GM12878 (cell line): ENCODE data around the gene DGLUCY. TPM values are rescaled to one million over a fixed set of nuclear protein-coding genes. Genes with fewer than 3 reads are reported as not detected.

Source experiments
- ATAC-seq: fragments of 200-7000 bp; cut with Tn5 transposase; 3 replicates; pipeline ENCODE4 v1.9.1; 2020; ENCODE audit warnings: mild to moderate bottlenecking, moderate library complexity
- BruUV-seq: library from RNA; stranded (reverse); fragments of 400-500 nt; replicated peaks from 2 replicates; lab custom pipeline; 2021; lab: Mats Ljungman, UMichigan
- CTCF ChIA-PET: fragments of 300-600 bp; sonication (Branson Sonifier 250); formaldehyde crosslinking; extraction: SDS; loops from one replicate; lab custom pipeline; 2021; ENCODE audit warnings: inconsistent platforms; lab: Yijun Ruan, JAX
- POLR2A ChIA-PET: fragments of 350-600 bp; formaldehyde crosslinking; extraction: SDS; loops from one replicate; lab custom pipeline; 2021; ENCODE audit warnings: inconsistent platforms; lab: Charles Lee
- RAD21 ChIA-PET: fragments of 300-600 bp; sonication (Branson Sonifier 250); formaldehyde crosslinking; loops from one replicate; lab custom pipeline; 2023; ENCODE audit warnings: antibody characterized with exemption; ENCODE audit not compliant: unreplicated experiment; lab: Charles Lee
- SMC1A ChIA-PET: fragments of 300-600 bp; sonication (Branson Sonifier 250); formaldehyde crosslinking; loops from one replicate; lab custom pipeline; 2023; ENCODE audit not compliant: unreplicated experiment, uncharacterized antibody; lab: Charles Lee
- DNase-seq: peaks from one replicate; pipeline ENCODE4 v3.0.0-alpha.2; 2011; ENCODE audit warnings: low read depth, low spot score
- FAIRE-seq: peaks from 3 replicates; lab custom pipeline; 2011; peaks lifted over from hg19 to GRCh38; lab: Jason Lieb, UNC
- H2AFZ ChIP-seq: 2 replicates; pipeline ENCODE4 v1.6.0; 2011; ENCODE audit warnings: low read depth, low read length, control low read depth; ENCODE audit not compliant: control insufficient read depth
- H3K27ac ChIP-seq: 2 replicates; pipeline ENCODE4 v1.5.1; 2011; ENCODE audit warnings: control low read depth; ENCODE audit not compliant: control insufficient read depth, insufficient read depth
- H3K27me3 ChIP-seq, 2 experiments: replicated peaks in 1 of 2; 2 replicates each; pipeline versions ENCODE4 v1.6.0 to v1.6.1; 2011; ENCODE audit warnings: low read length in 1 of 2; ENCODE audit not compliant: control insufficient read depth in 2 of 2, insufficient read depth in 2 of 2
- H3K36me3 ChIP-seq, 2 experiments: 2 replicates each; pipeline ENCODE4 v1.5.1; 2011; ENCODE audit warnings: low read length in 1 of 2; ENCODE audit not compliant: control insufficient read depth in 2 of 2, insufficient read depth in 2 of 2
- H3K4me1 ChIP-seq: 2 replicates; pipeline ENCODE4 v1.6.1; 2011; ENCODE audit warnings: mild to moderate bottlenecking, low read length, moderate library complexity, mixed read lengths; ENCODE audit not compliant: control insufficient read depth, insufficient read depth
- H3K4me2 ChIP-seq: 2 replicates; pipeline ENCODE4 v1.6.0; 2011; ENCODE audit warnings: control low read depth; ENCODE audit not compliant: control insufficient read depth, insufficient read depth
- H3K4me3 ChIP-seq: fragments of 200-600 bp; sonication (generic); 2 replicates; pipeline ENCODE4 v1.5.1; 2016
- H3K79me2 ChIP-seq: 2 replicates; pipeline ENCODE4 v1.6.0; 2011; ENCODE audit warnings: low read length; ENCODE audit not compliant: control insufficient read depth, insufficient read depth
- H3K9ac ChIP-seq: 2 replicates; pipeline ENCODE4 v1.8.0; 2011; ENCODE audit warnings: low read length, control low read depth, mixed read lengths; ENCODE audit not compliant: control insufficient read depth, insufficient read depth
- H3K9me3 ChIP-seq: replicated peaks from 3 replicates; pipeline ENCODE4 v1.5.1; 2011; ENCODE audit warnings: mild to moderate bottlenecking, low read length; ENCODE audit not compliant: control insufficient read depth, insufficient read depth
- H4K20me1 ChIP-seq: 2 replicates; pipeline ENCODE4 v1.6.0; 2011; ENCODE audit not compliant: control insufficient read depth, insufficient read depth
- CBFB ChIP-seq: IDR thresholded peaks from 2 replicates; pipeline ENCODE4 v1.6.1; 2016; ENCODE audit warnings: antibody characterized with exemption, low read depth
- EGR1 ChIP-seq, 2 experiments: IDR thresholded peaks; 1 replicate in 1 of 2; 2 replicates in 1 of 2; pipeline ENCODE4 v1.6.1; 2011 to 2012; ENCODE audit warnings: low read depth in 2 of 2, low read length in 2 of 2, borderline replicate concordance in 1 of 2, mild to moderate bottlenecking in 1 of 2, moderate library complexity in 1 of 2
- ETV6 ChIP-seq, 2 experiments: fragments of 450-650 bp in 1 of 2; IDR thresholded peaks in 1 of 2; conservative IDR thresholded peaks in 1 of 2; 2 replicates each; pipeline ENCODE4 v1.6.1; 2014; ENCODE audit warnings: antibody characterized with exemption in 1 of 2, borderline replicate concordance in 1 of 2, low read depth in 1 of 2, mild to moderate bottlenecking in 1 of 2, moderate library complexity in 1 of 2
- LARP7 ChIP-seq: fragments of 450-650 bp; IDR thresholded peaks from 2 replicates; pipeline ENCODE4 v1.6.1; 2017; ENCODE audit warnings: mild to moderate bottlenecking
- MEF2A ChIP-seq: IDR thresholded peaks from 2 replicates; pipeline ENCODE4 v1.6.1; 2011; ENCODE audit warnings: low read depth, mild to moderate bottlenecking, low read length, moderate library complexity; ENCODE audit not compliant: insufficient read depth
- MTA2 ChIP-seq: fragments of 450-650 bp; IDR thresholded peaks from 2 replicates; pipeline ENCODE4 v1.6.1; 2016; ENCODE audit warnings: low read depth, mild to moderate bottlenecking, moderate library complexity
- NFIC ChIP-seq: IDR thresholded peaks from 2 replicates; pipeline ENCODE4 v1.6.1; 2012; ENCODE audit warnings: low read depth, mild to moderate bottlenecking, inconsistent platforms, low read length, moderate library complexity
- POLR2AphosphoS2 ChIP-seq: IDR thresholded peaks from 2 replicates; pipeline ENCODE4 v1.6.1; 2011; ENCODE audit warnings: low read depth, mild to moderate bottlenecking, low read length, improper control_type of control experiment, moderate library complexity
- POLR2AphosphoS5 ChIP-seq: IDR thresholded peaks from 2 replicates; pipeline ENCODE4 v1.6.1; 2011; ENCODE audit warnings: mild to moderate bottlenecking, low read length, inconsistent platforms
- POU2F2 ChIP-seq: IDR thresholded peaks from 3 replicates; pipeline ENCODE4 v1.6.1; 2011; ENCODE audit warnings: low read depth, mild to moderate bottlenecking, low read length, borderline replicate concordance
- STAT1 ChIP-seq: fragments of 450-650 bp; conservative IDR thresholded peaks from 2 replicates; pipeline ENCODE4 v1.6.1; 2014; ENCODE audit warnings: antibody characterized with exemption, mild to moderate bottlenecking
- TCF3 ChIP-seq: IDR thresholded peaks from 2 replicates; pipeline ENCODE4 v1.6.1; 2012; ENCODE audit warnings: low read depth, mild to moderate bottlenecking, low read length, borderline replicate concordance; ENCODE audit not compliant: insufficient read depth
- ZSCAN29 ChIP-seq: fragments of 450-650 bp; IDR thresholded peaks from 2 replicates; pipeline ENCODE4 v1.6.1; 2017; ENCODE audit warnings: mild to moderate bottlenecking, moderate library complexity
- WGBS: methylation state at CpG from one replicate; pipeline ENCODE4 v1.1.6; 2016; ENCODE audit warnings: low lambda C conversion rate; ENCODE audit not compliant: insufficient replicate concordance, insufficient coverage; ENCODE audit errors: missing lambda C conversion rate; 5-methylcytosine and 5-hydroxymethylcytosine counted together
- in situ Hi-C: fragments of 300-500 bp; cut with MboI; formaldehyde crosslinking; loops from 9 replicates; pipeline ENCODE4 v1.14.3; 2018; ENCODE audit warnings: mixed read lengths
- intact Hi-C: fragments of 100-400 bp; cut with micrococcal nuclease; formaldehyde crosslinking; loops from one replicate; pipeline ENCODE4 v1.14.2; 2022; ENCODE audit not compliant: unreplicated experiment
- polyA plus RNA-seq, 11 experiments: library from polyadenylated mRNA; depleted of rRNA in 4 of 11; unstranded in 6 of 11; stranded (reverse) in 5 of 11; fragments of >200 nt; fragmentation: Nextera tagmentation in 4 of 11; fragmentation: Illumina TruSeq in 1 of 11; extraction: Ambion mirVana in 4 of 11; extraction: Trizol in 1 of 11; gene quantifications; 1 replicate in 1 of 11; 2 replicates in 10 of 11; pipeline versions ENCODE4 v1.2.1 to v1.2.3, GENCODE V29; 2011 to 2016; ENCODE audit warnings: inconsistent platforms in 2 of 11, missing spikeins in 2 of 11, low read depth in 1 of 11
- total RNA-seq, 4 experiments: library from RNA; depleted of rRNA in 3 of 4; stranded (reverse); fragments of >200 nt in 3 of 4; fragmentation: Illumina TruSeq in 1 of 4; extraction: Trizol in 1 of 4; gene quantifications; 2 replicates each; pipeline versions ENCODE4 v1.2.1 to v1.2.3, GENCODE V29; 2013 to 2021
- TF ChIP-seq, protein P1 (sequence below): fragments of 450-650 bp; formaldehyde crosslinking; IDR thresholded peaks from 2 replicates; pipeline ENCODE4 v1.4.0; 2022; ENCODE audit warnings: mild to moderate bottlenecking, moderate library complexity
- TF ChIP-seq, protein P2 (sequence below): fragments of 450-650 bp; IDR thresholded peaks from 2 replicates; pipeline ENCODE4 v1.6.1; 2016; ENCODE audit warnings: mild to moderate bottlenecking, moderate library complexity, borderline replicate concordance

DGLUCY gene
- total and polyA plus RNA-seq, 10 of the 15 experiments (the other 5 are each of a cell fraction or from before 2014, with no cell fraction given), result 15.0 to 70.3 (median 55.1) TPM

DNA sequence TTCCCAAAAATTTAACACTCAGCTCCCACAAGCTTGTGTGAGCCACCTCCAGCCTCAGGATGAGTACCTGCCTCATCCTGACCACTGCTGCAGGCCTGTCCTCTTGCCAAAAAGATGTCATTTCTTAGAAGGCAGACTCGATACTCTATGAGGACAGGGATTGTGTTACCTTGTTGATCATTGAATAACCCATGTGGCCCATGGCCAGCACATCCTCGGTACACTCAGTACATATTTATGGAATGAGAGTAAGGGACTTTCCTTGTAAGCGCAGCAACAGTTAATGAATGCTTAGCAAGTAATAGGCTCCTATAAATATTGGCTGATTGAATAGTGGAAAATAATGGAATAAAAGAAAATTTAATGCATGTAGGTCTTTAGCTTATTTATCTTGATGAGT, 15.3 kb upstream of the DGLUCY start:
- Histone ChIP-seq H3K79me2 (no peaks in the 10 kb centered on the region), H3K9me3 (no peaks in the 10 kb centered on the region), H3K36me3 (no peaks in the 10 kb centered on the region), H3K4me2 (no peak overlapping the region), H2AFZ (no peak overlapping the region), H3K4me1 (no peaks in the 10 kb centered on the region), H4K20me1 (no peaks in the 10 kb centered on the region), H3K27ac (no peak overlapping the region), H3K4me3 (no peak overlapping the region), H3K27me3 (no peaks in the 10 kb centered on the region; a peak in 1 of 4 replicates), H3K9ac (no peak overlapping the region)
- SMC1A ChIA-PET, result interaction anchor here (1.0 to 3.3 kb wide), 7 partner anchors 9 to 196 kb away, joined by 3 to 11 read pairs (median 4); partner anchors contain the start of gene DGLUCY
- DNase-seq (no peak), FAIRE-seq (no peak), ATAC-seq (no peak)
- BruUV-seq, result no TSS peak
- POLR2A ChIA-PET, result interaction anchor here (0.6 to 2.0 kb wide), 3 partner anchors 9 to 77 kb away, joined by 3 to 13 read pairs (median 3); no protein-coding TSS in a partner anchor
- in situ Hi-C loops (no loop called here), intact Hi-C loops (no loop called here)
- 47% methylated on average over 3 of the region's 3 CpGs for WGBS
- CTCF ChIA-PET, result interaction anchor here (0.9 to 1.5 kb wide), 6 partner anchors 9 to 196 kb away, joined by 3 to 5 read pairs (median 4); no protein-coding TSS in a partner anchor
- RAD21 ChIA-PET, result interaction anchor here (1.0 to 1.2 kb wide), 2 partner anchors 16 to 37 kb away, joined by 3 to 5 read pairs; partner anchors contain the start of genes DGLUCY and RPS6KA5
- TF ChIP-seq POU2F2 (no peak), LARP7 (no peak), POLR2AphosphoS5 (no peak), POLR2AphosphoS2 (no peak), MEF2A (no peak), CBFB (no peak), ZSCAN29 (no peak), MTA2 (no peak), EGR1 (IDR thresholded peaks at IDR 0.05; ENCODE audit: borderline replicate concordance in 1 of 2, low read depth in 2 of 2, low read length in 2 of 2) (no peak), STAT1 (no peak), ETV6 (conservative IDR thresholded peaks at IDR 0.05 in 1 of 2, IDR thresholded peaks at IDR 0.05 in 1 of 2; ENCODE audit: borderline replicate concordance in 1 of 2, low read depth in 1 of 2) (no peak), TCF3 (no peak), NFIC (no peak)
- TF ChIP-seq, protein P1, sequence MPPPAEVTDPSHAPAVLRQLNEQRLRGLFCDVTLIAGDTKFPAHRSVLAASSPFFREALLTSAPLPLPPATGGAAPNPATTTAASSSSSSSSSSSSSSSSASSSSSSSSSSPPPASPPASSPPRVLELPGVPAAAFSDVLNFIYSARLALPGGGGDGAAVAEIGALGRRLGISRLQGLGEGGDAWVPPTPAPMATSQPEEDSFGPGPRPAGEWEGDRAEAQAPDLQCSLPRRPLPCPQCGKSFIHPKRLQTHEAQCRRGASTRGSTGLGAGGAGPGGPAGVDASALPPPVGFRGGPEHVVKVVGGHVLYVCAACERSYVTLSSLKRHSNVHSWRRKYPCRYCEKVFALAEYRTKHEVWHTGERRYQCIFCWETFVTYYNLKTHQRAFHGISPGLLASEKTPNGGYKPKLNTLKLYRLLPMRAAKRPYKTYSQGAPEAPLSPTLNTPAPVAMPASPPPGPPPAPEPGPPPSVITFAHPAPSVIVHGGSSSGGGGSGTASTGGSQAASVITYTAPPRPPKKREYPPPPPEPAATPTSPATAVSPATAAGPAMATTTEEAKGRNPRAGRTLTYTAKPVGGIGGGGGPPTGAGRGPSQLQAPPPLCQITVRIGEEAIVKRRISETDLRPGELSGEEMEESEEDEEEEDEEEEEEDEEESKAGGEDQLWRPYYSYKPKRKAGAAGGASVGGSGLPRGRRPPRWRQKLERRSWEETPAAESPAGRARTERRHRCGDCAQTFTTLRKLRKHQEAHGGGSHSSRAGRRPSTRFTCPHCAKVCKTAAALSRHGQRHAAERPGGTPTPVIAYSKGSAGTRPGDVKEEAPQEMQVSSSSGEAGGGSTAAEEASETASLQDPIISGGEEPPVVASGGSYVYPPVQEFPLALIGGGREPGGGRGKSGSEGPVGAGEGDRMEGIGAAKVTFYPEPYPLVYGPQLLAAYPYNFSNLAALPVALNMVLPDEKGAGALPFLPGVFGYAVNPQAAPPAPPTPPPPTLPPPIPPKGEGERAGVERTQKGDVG (CRISPR knock-in tag), result no peak
- TF ChIP-seq, protein P2, sequence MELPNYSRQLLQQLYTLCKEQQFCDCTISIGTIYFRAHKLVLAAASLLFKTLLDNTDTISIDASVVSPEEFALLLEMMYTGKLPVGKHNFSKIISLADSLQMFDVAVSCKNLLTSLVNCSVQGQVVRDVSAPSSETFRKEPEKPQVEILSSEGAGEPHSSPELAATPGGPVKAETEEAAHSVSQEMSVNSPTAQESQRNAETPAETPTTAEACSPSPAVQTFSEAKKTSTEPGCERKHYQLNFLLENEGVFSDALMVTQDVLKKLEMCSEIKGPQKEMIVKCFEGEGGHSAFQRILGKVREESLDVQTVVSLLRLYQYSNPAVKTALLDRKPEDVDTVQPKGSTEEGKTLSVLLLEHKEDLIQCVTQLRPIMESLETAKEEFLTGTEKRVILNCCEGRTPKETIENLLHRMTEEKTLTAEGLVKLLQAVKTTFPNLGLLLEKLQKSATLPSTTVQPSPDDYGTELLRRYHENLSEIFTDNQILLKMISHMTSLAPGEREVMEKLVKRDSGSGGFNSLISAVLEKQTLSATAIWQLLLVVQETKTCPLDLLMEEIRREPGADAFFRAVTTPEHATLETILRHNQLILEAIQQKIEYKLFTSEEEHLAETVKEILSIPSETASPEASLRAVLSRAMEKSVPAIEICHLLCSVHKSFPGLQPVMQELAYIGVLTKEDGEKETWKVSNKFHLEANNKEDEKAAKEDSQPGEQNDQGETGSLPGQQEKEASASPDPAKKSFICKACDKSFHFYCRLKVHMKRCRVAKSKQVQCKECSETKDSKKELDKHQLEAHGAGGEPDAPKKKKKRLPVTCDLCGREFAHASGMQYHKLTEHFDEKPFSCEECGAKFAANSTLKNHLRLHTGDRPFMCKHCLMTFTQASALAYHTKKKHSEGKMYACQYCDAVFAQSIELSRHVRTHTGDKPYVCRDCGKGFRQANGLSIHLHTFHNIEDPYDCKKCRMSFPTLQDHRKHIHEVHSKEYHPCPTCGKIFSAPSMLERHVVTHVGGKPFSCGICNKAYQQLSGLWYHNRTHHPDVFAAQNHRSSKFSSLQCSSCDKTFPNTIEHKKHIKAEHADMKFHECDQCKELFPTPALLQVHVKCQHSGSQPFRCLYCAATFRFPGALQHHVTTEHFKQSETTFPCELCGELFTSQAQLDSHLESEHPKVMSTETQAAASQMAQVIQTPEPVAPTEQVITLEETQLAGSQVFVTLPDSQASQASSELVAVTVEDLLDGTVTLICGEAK, result no peak
